GM19035 (cell line): ENCODE data around the gene ZNF354B.
A peak's percentile ranks its signal among the peaks of the same experiment; 100 is the strongest.
"Not testable (repeated sequence)": the region's sequence is repeated elsewhere in the genome, so short reads cannot be mapped to it uniquely, and the experiment has no call there.

ENCODE experiments used
- ATAC-seq: cut with Tn5 transposase; IDR thresholded peaks from one replicate; pipeline ENCODE4 v1.9.1; 2021; ENCODE audit not compliant: unreplicated experiment

Gene ZNF354B

DNA sequence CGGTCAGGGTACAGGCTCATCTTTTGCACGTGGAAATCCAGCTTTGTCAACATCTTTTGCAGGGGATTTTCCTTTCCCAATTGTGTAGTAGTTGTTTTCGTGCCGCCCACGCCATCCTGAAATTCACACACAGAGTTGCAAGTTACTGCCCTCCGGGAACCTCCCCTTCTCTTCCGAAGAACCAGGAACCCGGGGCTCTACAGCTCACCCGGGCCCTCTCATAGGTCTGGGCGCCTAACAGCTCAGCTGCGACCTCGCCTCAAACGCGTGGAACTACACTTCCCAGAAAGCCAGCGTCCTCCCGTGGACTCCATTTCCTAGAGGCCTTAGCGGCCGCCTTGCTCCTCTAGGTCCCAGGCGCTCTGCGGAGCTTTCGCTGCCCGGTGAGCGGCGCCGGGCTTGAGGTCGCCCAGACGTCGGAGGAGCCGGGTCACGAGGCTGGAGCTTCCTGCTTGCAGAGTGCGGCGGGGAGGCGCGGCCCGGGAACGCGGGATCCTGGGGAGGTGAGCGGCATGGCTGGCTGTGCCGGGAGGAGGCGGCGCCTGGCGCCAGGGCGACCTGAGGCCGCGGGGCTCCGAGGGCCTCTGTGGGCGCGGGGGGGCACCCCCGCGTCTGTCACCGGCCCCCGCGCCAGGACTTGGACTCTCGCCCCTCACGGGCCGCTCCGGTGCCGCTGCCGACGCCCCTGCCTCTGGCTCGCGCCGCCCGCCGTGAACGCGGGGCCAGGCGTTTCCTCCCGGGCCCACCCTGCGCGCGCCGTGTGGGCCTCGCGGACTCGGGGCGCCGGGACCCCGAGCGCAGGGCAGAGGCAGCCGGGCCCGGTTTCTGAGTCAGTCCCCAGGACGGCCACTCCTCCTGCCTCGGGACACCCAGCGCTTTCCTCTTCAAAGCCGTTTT, at the start of gene ZNF354B:
Gene ZNF354B (plus strand): TSS at position 329 of the 897 bp plus-strand sequence. CDS start 1,095 bp downstream, outside the sequence.
- peak; percentile 98 for ATAC-seq

DNA sequence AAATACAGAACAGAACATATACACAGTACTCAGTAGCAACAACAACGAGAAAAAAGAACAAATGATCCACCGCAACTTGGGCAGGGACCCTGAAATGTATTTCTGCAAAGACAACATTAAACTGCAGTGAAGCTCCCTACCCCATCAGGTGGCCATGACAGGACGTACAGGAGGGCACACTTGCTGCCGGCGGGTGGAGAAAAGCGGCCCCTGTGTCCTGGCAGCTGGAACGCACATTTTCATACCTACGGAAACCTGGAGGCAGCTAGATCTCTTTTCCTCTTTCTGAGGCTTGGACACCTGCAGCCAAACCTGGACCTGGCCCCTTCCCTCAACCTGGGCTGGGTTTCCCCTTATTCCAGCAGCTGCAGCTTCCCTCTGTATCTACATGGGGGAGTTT, 42.2 kb upstream of the ZNF354B start:
- ATAC-seq, result no peak

GRCh38 chr5:178818094-178818493, 41.7 kb upstream of the ZNF354B start:
- ATAC-seq, result no peak

DNA sequence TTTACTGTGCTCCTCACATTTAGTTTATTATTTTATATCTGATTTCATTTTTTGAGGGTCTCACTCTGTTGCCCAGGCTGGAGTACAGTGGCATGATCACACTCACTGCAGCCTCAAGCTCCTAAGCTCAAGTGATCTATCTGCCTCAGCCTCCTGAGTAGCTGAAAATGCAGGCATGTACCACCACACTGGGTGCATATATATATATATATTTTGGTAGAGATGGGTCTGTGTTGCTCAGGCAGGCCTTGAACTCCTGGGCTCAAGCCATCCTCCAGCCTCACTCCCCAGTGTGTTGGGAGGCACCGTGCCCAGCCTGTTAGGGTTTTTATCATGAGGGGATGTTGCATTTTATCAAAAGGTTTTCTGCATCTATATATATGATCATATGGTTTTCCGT, 39.8 kb upstream of the ZNF354B start:
- ATAC-seq, result no peak

DNA sequence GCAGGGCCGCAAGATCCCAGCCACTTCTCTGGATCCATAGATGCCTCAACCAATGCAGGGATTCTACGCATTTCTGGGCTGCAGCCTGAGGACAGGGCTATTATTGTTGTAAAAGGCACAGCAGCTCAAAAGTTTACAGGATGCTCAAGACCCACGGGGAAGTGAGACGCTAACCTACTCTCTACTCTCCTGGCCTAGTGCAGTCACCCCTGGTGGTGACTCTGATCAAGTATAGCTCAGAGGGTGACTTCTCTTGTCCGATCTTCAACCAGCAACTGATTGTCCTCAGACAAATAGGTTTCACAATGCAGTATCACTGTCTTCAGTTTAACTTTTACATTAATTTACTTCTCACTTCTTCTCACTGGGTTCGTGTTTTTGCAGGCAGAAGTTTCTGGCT, 34.3 kb upstream of the ZNF354B start:
- ATAC-seq, result no peak

GRCh38 chr5:178826216-178826615, 33.5 kb upstream of the ZNF354B start:
- ATAC-seq, result no peak

- no peak for ATAC-seq
These were observed 32.1 kb upstream of the ZNF354B start for GRCh38 chr5:178827636-178828035.

DNA sequence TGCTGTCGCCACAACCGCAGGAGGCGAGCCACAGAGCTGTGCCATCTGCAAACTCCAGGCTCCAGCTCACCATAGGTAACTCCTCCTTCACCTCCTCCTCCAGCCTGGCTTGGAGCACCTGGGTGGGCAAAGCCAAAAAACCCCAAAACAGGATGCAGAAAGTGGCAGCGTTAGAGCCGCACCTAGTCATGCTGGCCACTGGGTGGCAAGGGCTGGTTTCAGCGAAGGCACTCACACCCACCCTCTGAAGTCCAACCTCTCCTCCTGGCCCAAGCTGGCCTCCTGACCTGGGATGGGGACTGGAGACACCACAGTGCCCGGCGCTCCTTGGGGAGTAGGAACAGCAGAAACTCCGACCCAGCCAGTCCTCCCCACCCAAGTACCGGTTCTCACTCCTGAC, 28.7 kb upstream of the ZNF354B start:
- ATAC-seq, result no peak

- no peak for ATAC-seq
These were observed 27.0 kb upstream of the ZNF354B start for GRCh38 chr5:178832618-178833201.

GRCh38 chr5:178836628-178837027, 23.1 kb upstream of the ZNF354B start:
- no peak for ATAC-seq

DNA sequence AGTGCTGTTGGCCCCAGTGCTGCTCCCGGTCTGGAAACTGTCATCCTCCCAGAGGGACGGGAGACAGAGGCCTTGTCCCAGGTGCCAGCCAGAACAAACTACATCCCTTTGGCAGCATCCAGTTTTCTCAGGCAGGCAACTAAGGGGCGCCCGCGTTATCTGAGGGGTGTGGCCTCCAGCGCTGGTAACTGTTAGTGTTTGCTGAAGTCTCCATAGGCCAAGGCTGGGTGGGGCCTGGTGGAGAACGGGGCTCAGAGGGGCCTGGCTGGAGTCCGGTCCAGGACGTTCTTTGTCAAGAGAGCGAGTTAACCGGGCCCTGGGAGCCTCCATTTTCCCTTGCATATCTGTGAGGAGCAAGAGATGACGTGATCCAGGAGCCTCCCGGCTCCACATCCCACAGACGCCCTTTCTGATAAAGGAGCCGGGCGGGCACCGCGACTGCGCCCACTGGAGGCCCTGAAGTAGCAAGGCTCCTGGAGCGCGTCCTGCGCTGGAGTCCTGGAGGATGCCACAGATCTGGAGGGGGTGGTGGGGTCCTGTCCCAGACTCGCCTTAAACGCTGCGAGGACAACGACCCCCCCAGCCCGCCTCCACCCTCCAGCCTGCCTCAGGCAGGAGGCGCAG, 20.9 kb upstream of the ZNF354B start:
- ATAC-seq, result not testable (repeated sequence)

DNA sequence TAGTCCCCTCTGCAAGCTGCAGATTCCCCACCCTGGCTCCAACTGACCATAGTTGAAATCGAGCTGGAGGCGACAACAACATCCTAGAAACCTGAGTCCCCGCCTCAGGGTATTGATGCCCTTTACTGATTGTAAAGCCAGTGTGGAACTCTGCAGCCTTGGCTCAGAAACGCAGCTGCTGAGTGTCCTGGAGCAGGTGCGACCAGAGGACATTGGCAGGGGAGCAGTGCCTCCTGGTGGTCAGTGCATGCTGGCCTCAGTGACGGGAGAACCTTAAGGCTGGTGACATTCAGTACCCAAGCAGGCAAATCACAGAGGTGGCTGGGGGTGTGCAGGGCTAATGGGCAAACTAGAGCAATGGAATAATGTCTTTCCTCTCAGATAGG, 20.4 kb upstream of the ZNF354B start:
- no peak for ATAC-seq

DNA sequence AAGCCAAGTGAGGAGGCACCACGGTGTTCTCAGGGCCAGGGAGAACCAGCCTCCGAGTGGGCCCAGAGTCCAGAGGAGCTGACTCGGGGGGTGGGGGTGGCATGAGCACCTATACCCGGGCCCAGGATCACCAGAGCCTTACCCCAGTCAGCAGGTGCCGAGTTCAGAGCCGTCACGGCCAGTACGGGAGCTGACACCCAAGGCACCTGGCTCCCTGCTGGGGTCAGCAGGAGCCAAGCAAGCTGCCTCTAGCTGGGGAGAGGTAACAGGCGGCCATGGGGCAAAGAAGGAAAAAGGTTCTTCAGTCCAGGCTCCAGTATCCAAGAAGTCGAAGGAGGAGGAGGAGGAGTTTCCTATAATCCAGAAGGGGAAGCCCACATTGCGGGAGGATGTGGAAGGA, 19.4 kb upstream of the ZNF354B start:
- ATAC-seq, result not testable (repeated sequence)

- ATAC-seq, result no peak
These were observed 10.4 kb upstream of the ZNF354B start for GRCh38 chr5:178849316-178849715.

GRCh38 chr5:178851951-178852350, 7.8 kb upstream of the ZNF354B start:
- ATAC-seq, result no peak

- ATAC-seq, result no peak
These were observed 5.5 kb upstream of the ZNF354B start for GRCh38 chr5:178854284-178854683.

DNA sequence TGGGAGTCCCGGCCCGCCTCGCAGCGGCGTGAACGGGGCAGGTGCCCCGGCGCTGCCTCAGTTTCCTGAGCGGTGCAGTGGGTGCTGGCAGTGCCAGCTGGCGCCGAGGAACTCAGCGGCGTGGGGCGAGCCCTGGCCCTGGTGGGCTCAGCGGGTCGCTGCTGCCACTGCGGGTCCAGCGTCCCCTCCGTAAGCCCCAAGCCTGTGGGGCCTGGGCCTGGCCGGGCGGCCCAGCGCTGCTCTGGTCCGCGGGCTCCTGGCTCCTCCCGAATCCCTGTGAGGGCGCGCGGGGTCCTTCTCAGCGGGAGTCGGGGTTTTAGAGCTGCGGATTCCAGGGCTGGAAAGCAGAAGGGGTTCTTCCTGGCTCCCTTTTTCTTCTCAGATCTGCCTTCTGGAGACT, 862 bp downstream of the ZNF354B start:
- not testable (repeated sequence) for ATAC-seq

- ATAC-seq, result no peak
These were observed 1.9 kb downstream of the ZNF354B start for GRCh38 chr5:178861627-178862026.

- ATAC-seq, result no peak
These were observed 7.2 kb downstream of the ZNF354B start for GRCh38 chr5:178866946-178867345.

DNA sequence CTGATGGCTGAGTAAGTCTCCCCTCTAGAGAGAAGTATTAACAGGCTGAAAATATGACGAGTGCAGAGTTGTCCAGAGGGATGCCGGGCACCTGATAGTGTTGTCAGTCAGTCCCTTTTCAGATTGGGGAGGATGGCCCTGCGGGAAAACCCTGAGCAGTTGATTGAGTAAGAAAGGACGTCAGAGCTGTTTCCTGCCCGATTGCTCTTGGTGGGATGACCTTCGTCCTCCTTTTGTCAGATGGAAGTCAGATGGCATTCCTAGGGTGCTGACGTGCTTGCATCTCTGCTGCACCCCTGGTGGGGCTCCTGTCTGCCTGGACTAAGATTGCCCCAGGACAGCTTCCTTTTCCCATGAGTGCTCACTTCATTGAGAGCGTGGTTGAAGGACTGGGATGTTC, 9.8 kb downstream of the ZNF354B start:
- no peak for ATAC-seq

- no peak for ATAC-seq
These were observed 10.7 kb downstream of the ZNF354B start for GRCh38 chr5:178870411-178870810.

- no peak for ATAC-seq
These were observed 12.5 kb downstream of the ZNF354B start for GRCh38 chr5:178872302-178872701.
